Skin epidermis (tissue), 12 donors: ENCODE results near the gene GALNT12.

Source experiments
- H3K27ac ChIP-seq, 21 experiments: fragments of 200-600 bp; sonication (generic) in 11 of 21; one replicate each; pipeline ENCODE4 v1.5.0; 2020; ENCODE audit warnings: mild to moderate bottlenecking in 3 of 21, inconsistent platforms in 2 of 21, moderate library complexity in 2 of 21
- H3K4me3 ChIP-seq, 7 experiments: fragments of 200-600 bp; sonication (generic) in 2 of 7; one replicate each; pipeline ENCODE4 v1.5.0; 2020; ENCODE audit warnings: inconsistent platforms in 2 of 7, mild to moderate bottlenecking in 2 of 7, moderate library complexity in 1 of 7

The GALNT12 gene

GRCh38 chr9:98826716-98827115 lies 19.2 kb downstream of the GALNT12 start:
- Histone ChIP-seq H3K27ac (no peak overlapping the region), H3K4me3 (no peak overlapping the region)

GRCh38 chr9:98829766-98830165 lies 22.3 kb downstream of the GALNT12 start:
- Histone ChIP-seq H3K27ac (no peak overlapping the region), H3K4me3 (no peak overlapping the region)

- Histone ChIP-seq H3K4me3 (no peak overlapping the region), H3K27ac (no peak overlapping the region)
Observed at GRCh38 chr9:98830554-98830953, 23.1 kb downstream of the GALNT12 start.

- Histone ChIP-seq H3K4me3 (no peak overlapping the region), H3K27ac (no peak overlapping the region)
Observed at GRCh38 chr9:98831696-98832095, 24.2 kb downstream of the GALNT12 start.

GRCh38 chr9:98832768-98833089 lies 25.3 kb downstream of the GALNT12 start:
- Histone ChIP-seq H3K4me3 (no peak overlapping the region), H3K27ac (no peak overlapping the region)

GRCh38 chr9:98833090-98833956 lies 25.9 kb downstream of the GALNT12 start:
- no peak overlapping the region for H3K27ac ChIP-seq
- no peak overlapping the region for H3K4me3 ChIP-seq

GRCh38 chr9:98834386-98834785 lies 26.9 kb downstream of the GALNT12 start:
- Histone ChIP-seq H3K4me3 (no peak overlapping the region), H3K27ac (no peak overlapping the region)

GRCh38 chr9:98836206-98836605 lies 28.7 kb downstream of the GALNT12 start:
- Histone ChIP-seq H3K27ac (peak overlapping the region in 1 of 21 experiments; percentile 49), H3K4me3 (no peak overlapping the region)

GRCh38 chr9:98837516-98837915 lies 30.0 kb downstream of the GALNT12 start:
- Histone ChIP-seq H3K4me3 (no peak overlapping the region), H3K27ac (no peak overlapping the region)

GRCh38 chr9:98838155-98838867 lies 30.8 kb downstream of the GALNT12 start:
- no peak overlapping the region for H3K27ac ChIP-seq
- no peak overlapping the region for H3K4me3 ChIP-seq

- Histone ChIP-seq H3K4me3 (no peak overlapping the region), H3K27ac (no peak overlapping the region)
Observed at GRCh38 chr9:98838868-98839565, 31.5 kb downstream of the GALNT12 start.

- H3K4me3 ChIP-seq: no peak overlapping the region
- H3K27ac ChIP-seq: no peak overlapping the region
Observed at GRCh38 chr9:98839724-98840123, 32.3 kb downstream of the GALNT12 start.

- Histone ChIP-seq H3K4me3 (no peak overlapping the region), H3K27ac (no peak overlapping the region)
Observed at GRCh38 chr9:98842510-98842909, 35.0 kb downstream of the GALNT12 start.

- Histone ChIP-seq H3K27ac (no peak overlapping the region), H3K4me3 (no peak overlapping the region)
Observed at GRCh38 chr9:98846081-98846480, 38.6 kb downstream of the GALNT12 start.

- Histone ChIP-seq H3K27ac (no peak overlapping the region), H3K4me3 (no peak overlapping the region)
Observed at GRCh38 chr9:98846879-98847278, 39.4 kb downstream of the GALNT12 start.

GRCh38 chr9:98848450-98849149 lies 41.1 kb downstream of the GALNT12 start:
- no peak overlapping the region for H3K4me3 ChIP-seq
- peak overlapping the region in 3 of 21 experiments; percentile 34 to 71 (median 52) for H3K27ac ChIP-seq

GRCh38 chr9:98849563-98849962 lies 42.1 kb downstream of the GALNT12 start:
- no peak overlapping the region for H3K27ac ChIP-seq

GRCh38 chr9:98850851-98851729 lies 43.6 kb downstream of the GALNT12 start:
- H3K4me3 ChIP-seq: no peak overlapping the region
- no peak overlapping the region for H3K27ac ChIP-seq

More at GRCh38 chr9:98849563-98849962, 42.1 kb downstream of the GALNT12 start:
- no peak overlapping the region for H3K4me3 ChIP-seq
